Small intestine (tissue), 7 donors: ENCODE results near the gene SEL1L2. TPM values are rescaled to one million over a fixed set of nuclear protein-coding genes. Genes with fewer than 3 reads are reported as not detected.

Source experiments
- DNase-seq, 2 donors: peaks; one replicate each; pipeline versions ENCODE4 v3.0.0 to v3.0.0-alpha.2; 2013
- FAIRE-seq: peaks from 2 replicates; lab custom pipeline; 2012; peaks lifted over from hg19 to GRCh38; lab: Jason Lieb, UNC
- H3K27ac ChIP-seq, 3 donors: one replicate each; pipeline ENCODE4 v1.5.1; 2013; ENCODE audit warnings: low read length in 2 of 3, mild to moderate bottlenecking in 2 of 3, control low read depth in 1 of 3, inconsistent platforms in 1 of 3, low read depth in 1 of 3, moderate library complexity in 1 of 3
- H3K27me3 ChIP-seq, 3 donors: one replicate each; pipeline ENCODE4 v1.6.1; 2013; ENCODE audit warnings: low read length in 3 of 3, inconsistent platforms in 1 of 3; ENCODE audit not compliant: control insufficient read depth in 3 of 3, insufficient read depth in 3 of 3
- H3K36me3 ChIP-seq, 3 donors: one replicate each; pipeline ENCODE4 v1.6.1; 2013; ENCODE audit warnings: low read length in 3 of 3, inconsistent platforms in 1 of 3, low read depth in 1 of 3, mild to moderate bottlenecking in 1 of 3, moderate library complexity in 1 of 3; ENCODE audit not compliant: control insufficient read depth in 3 of 3, insufficient read depth in 2 of 3
- H3K4me1 ChIP-seq, 3 donors: one replicate each; pipeline ENCODE4 v1.6.1; 2013; ENCODE audit warnings: low read length in 2 of 3, inconsistent platforms in 1 of 3, low read depth in 1 of 3, mild to moderate bottlenecking in 1 of 3, moderate library complexity in 1 of 3; ENCODE audit not compliant: control insufficient read depth in 3 of 3, insufficient read depth in 2 of 3
- H3K4me3 ChIP-seq, 3 donors: one replicate each; pipeline ENCODE4 v1.5.1; 2013; ENCODE audit warnings: low read length in 3 of 3, control low read depth in 1 of 3, inconsistent platforms in 1 of 3, low read depth in 1 of 3, mild to moderate bottlenecking in 1 of 3, moderate library complexity in 1 of 3
- H3K9me3 ChIP-seq, 2 donors: one replicate each; pipeline ENCODE4 v1.6.1; 2013; ENCODE audit warnings: low read depth in 1 of 2, low read length in 1 of 2; ENCODE audit not compliant: control insufficient read depth in 2 of 2, insufficient read depth in 1 of 2
- WGBS, 3 donors: extraction: QIAGEN DNeasy Blood & Tissue Kit; methylation state at CpG; one replicate each; pipeline ENCODE4 v1.1.7; 2013; 5-methylcytosine and 5-hydroxymethylcytosine counted together
- polyA plus RNA-seq, 4 donors: library from polyadenylated mRNA; stranded (reverse) in 3 of 4; unstranded in 1 of 4; fragments of 200-250 nt in 3 of 4; fragments of 120-200 nt in 1 of 4; gene quantifications; one replicate each; pipeline versions ENCODE4 v1.2.1 to v1.2.3, GENCODE V29; 2013
- donor health status: healthy with polysubstance abuse.
- donor health status: control.
- donor health status: control.
- donor health status: Bipolar disorder and iron deficiency.
- donor health status: healthy.

SEL1L2 gene
- polyA plus RNA-seq, 4 donors: not detected

GRCh38 chr20:13816757-13817156 lies 173.7 kb downstream of the SEL1L2 start:
- H3K36me3 ChIP-seq: peaks cover 9 to 16% (median 16%) of the 10 kb centered on the region in 3 donors
- no peak overlapping the region for H3K27ac ChIP-seq
- FAIRE-seq: no peak
- 75 to 85% (median 75%) methylated on average over 3 of the region's 3 CpGs for WGBS, 3 donors
- no peaks in the 10 kb centered on the region for H3K27me3 ChIP-seq
- H3K4me1 ChIP-seq: peaks cover 0 to 5% (median 2%) of the 10 kb centered on the region in 3 donors
- no peak for DNase-seq
- H3K9me3 ChIP-seq: peaks cover 0 to 2% of the 10 kb centered on the region in 2 donors
- no peak overlapping the region for H3K4me3 ChIP-seq

GRCh38 chr20:13814672-13815071 lies 175.7 kb downstream of the SEL1L2 start:
- peaks cover 0 to 5% (median 2%) of the 10 kb centered on the region in 3 donors for H3K4me1 ChIP-seq
- H3K36me3 ChIP-seq: peaks cover 9 to 25% (median 20%) of the 10 kb centered on the region in 3 donors
- peak; percentile 62 to 73 for DNase-seq
- no peak overlapping the region for H3K4me3 ChIP-seq
- no peak for FAIRE-seq
- peak overlapping the region in 1 of 3 donors; percentile 35 for H3K27ac ChIP-seq
- no peaks in the 10 kb centered on the region for H3K27me3 ChIP-seq
- H3K9me3 ChIP-seq: no peaks in the 10 kb centered on the region
- WGBS, 3 donors: 28 to 61% (median 42%) methylated on average over 4 of the region's 4 CpGs

GRCh38 chr20:13813910-13814309 lies 176.5 kb downstream of the SEL1L2 start:
- H3K27ac ChIP-seq: no peak overlapping the region
- WGBS, 3 donors: 34 to 66% (median 37%) methylated on average over 3 of the region's 3 CpGs
- no peak overlapping the region for H3K4me3 ChIP-seq
- DNase-seq: no peak
- peaks cover 0 to 5% (median 2%) of the 10 kb centered on the region in 3 donors for H3K4me1 ChIP-seq
- H3K36me3 ChIP-seq: peaks cover 17 to 32% (median 21%) of the 10 kb centered on the region in 3 donors
- FAIRE-seq: no peak
- no peaks in the 10 kb centered on the region for H3K9me3 ChIP-seq
- no peaks in the 10 kb centered on the region for H3K27me3 ChIP-seq

- Histone ChIP-seq H3K27ac (no peak overlapping the region), H3K9me3 (no peaks in the 10 kb centered on the region), H3K36me3 (peaks cover 15 to 34% (median 26%) of the 10 kb centered on the region in 3 donors), H3K27me3 (no peaks in the 10 kb centered on the region), H3K4me1 (peaks cover 0 to 5% (median 2%) of the 10 kb centered on the region in 3 donors), H3K4me3 (no peak overlapping the region)
- FAIRE-seq: no peak
- DNase-seq: no peak
Observed at GRCh38 chr20:13810446-13810845, 180.0 kb downstream of the SEL1L2 start.

DNA sequence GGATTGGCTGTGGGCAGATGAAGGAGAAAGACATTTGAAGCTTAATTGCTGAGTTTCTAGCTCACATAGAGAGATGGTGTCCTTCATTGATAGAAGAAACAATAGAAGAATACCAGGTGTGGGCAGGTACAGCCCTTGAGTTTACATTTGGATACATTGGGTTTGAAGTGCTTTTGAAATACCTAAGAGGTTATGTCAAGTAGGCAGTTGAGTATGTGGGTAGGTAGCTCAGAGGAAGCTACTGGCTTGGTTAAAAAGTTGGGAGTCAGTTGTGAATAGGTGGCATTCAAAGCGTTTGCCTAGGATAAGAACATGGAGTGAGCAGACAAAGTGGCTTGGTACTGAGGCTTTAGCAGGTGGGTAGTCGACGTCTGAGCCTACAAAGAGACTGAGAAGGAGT lies 180.6 kb downstream of the SEL1L2 start:
- 92 to 97% (median 93%) methylated on average over 3 of the region's 3 CpGs for WGBS, 3 donors
- no peak overlapping the region for H3K4me3 ChIP-seq
- FAIRE-seq (no peak), DNase-seq (no peak)
- H3K27ac ChIP-seq: no peak overlapping the region
- no peaks in the 10 kb centered on the region for H3K27me3 ChIP-seq
- no peaks in the 10 kb centered on the region for H3K9me3 ChIP-seq
- peaks cover 0 to 5% (median 2%) of the 10 kb centered on the region in 3 donors for H3K4me1 ChIP-seq
- H3K36me3 ChIP-seq: peaks cover 14 to 36% (median 26%) of the 10 kb centered on the region in 3 donors

- Histone ChIP-seq H3K4me3 (no peak overlapping the region), H3K27me3 (no peaks in the 10 kb centered on the region), H3K27ac (no peak overlapping the region), H3K36me3 (peaks cover 12 to 36% (median 26%) of the 10 kb centered on the region in 3 donors), H3K9me3 (no peaks in the 10 kb centered on the region), H3K4me1 (peaks cover 0 to 3% (median 2%) of the 10 kb centered on the region in 3 donors)
- FAIRE-seq: no peak
- 70 to 87% (median 85%) methylated on average over 2 of the region's 2 CpGs for WGBS, 3 donors
- DNase-seq: no peak
Observed at GRCh38 chr20:13809373-13809772, 181.0 kb downstream of the SEL1L2 start.

GRCh38 chr20:13800728-13801134 lies 189.7 kb downstream of the SEL1L2 start:
- Histone ChIP-seq H3K36me3 (peaks cover 7 to 27% (median 27%) of the 10 kb centered on the region in 3 donors), H3K27me3 (no peaks in the 10 kb centered on the region), H3K4me3 (no peak overlapping the region), H3K4me1 (no peaks in the 10 kb centered on the region), H3K27ac (no peak overlapping the region), H3K9me3 (no peaks in the 10 kb centered on the region)
- FAIRE-seq (no peak), DNase-seq (peak in 1 of 2 donors; percentile 15)
- whole genome bisulfite sequencing, 3 donors: 9 to 26% (median 22%) methylated on average over 7 of the region's 7 CpGs

DNA sequence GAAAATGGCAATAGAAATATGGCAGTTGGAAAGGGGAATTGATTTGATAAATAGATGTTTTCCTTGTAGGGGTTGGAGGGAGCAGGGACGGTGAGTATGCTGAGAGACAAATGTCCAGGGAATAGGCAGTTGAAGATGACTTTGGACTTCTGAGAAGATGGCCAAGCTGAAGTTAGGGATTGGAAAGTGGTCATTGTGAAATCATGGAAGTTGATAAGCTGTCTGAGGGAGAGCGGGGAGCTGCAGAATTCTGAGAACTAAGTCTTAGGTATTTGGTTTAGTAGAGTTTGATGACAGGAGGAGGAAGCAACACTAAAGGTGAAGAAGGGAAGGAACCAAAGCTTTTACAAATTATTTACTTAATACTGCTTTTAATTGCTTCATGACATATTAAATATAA lies 190.4 kb downstream of the SEL1L2 start:
- no peaks in the 10 kb centered on the region for H3K9me3 ChIP-seq
- no peaks in the 10 kb centered on the region for H3K27me3 ChIP-seq
- H3K4me3 ChIP-seq: no peak overlapping the region
- no peak overlapping the region for H3K27ac ChIP-seq
- H3K36me3 ChIP-seq: peaks cover 9 to 29% (median 26%) of the 10 kb centered on the region in 3 donors
- no peaks in the 10 kb centered on the region for H3K4me1 ChIP-seq
- WGBS, 3 donors: 73 to 87% (median 82%) methylated on average over 2 of the region's 2 CpGs
- DNase-seq (no peak), FAIRE-seq (no peak)
